ENCODE data around the gene MPO.

Gene MPO

GRCh38 chr17:58318065-58318481, 37.3 kb upstream of the MPO start:
- no peaks in the 10 kb centered on the region for H3K4me1 ChIP-seq (ENCODE audit: control insufficient read depth, insufficient read depth, low read length, poor library complexity, severe bottlenecking)
- H3K4me3 ChIP-seq (ENCODE audit: extremely low read depth, insufficient read depth, low read length, poor library complexity, severe bottlenecking), result no peak overlapping the region
- H3K9me3 ChIP-seq (ENCODE audit: control insufficient read depth, low read length), result no peaks in the 10 kb centered on the region
- H3K27ac ChIP-seq (ENCODE audit: low read depth, low read length, severe bottlenecking), result no peak overlapping the region
- WGBS, 2 experiments (ENCODE audit: insufficient coverage in 2 of 2), result 83 to 84% methylated on average over 7 to 9 of the region's 9 CpGs
- no peaks in the 10 kb centered on the region for H3K36me3 ChIP-seq (ENCODE audit: control insufficient read depth, insufficient read depth, low read length)

- 45 to 100% methylated on average over 1 to 2 of the region's 5 CpGs for WGBS, 2 experiments (ENCODE audit: insufficient coverage in 2 of 2)
- no peak overlapping the region for H3K27ac ChIP-seq (ENCODE audit: low read depth, low read length, severe bottlenecking)
- H3K4me1 ChIP-seq (ENCODE audit: control insufficient read depth, insufficient read depth, low read length, poor library complexity, severe bottlenecking), result no peaks in the 10 kb centered on the region
- H3K36me3 ChIP-seq (ENCODE audit: control insufficient read depth, insufficient read depth, low read length), result no peaks in the 10 kb centered on the region
- no peak overlapping the region for H3K4me3 ChIP-seq (ENCODE audit: extremely low read depth, insufficient read depth, low read length, poor library complexity, severe bottlenecking)
- no peaks in the 10 kb centered on the region for H3K9me3 ChIP-seq (ENCODE audit: control insufficient read depth, low read length)
Measured at GRCh38 chr17:58317421-58318064, 36.8 kb upstream of the MPO start.

- WGBS, 2 experiments (ENCODE audit: insufficient coverage in 2 of 2), result 92 to 94% methylated on average over 4 to 6 of the region's 8 CpGs
Measured at GRCh38 chr17:58316260-58316960, 35.7 kb upstream of the MPO start.

GRCh38 chr17:58315750-58316149, 35.0 kb upstream of the MPO start:
- Histone ChIP-seq H3K27ac (ENCODE audit: low read depth, low read length, severe bottlenecking) (no peak overlapping the region), H3K9me3 (ENCODE audit: control insufficient read depth, low read length) (no peaks in the 10 kb centered on the region), H3K4me1 (ENCODE audit: control insufficient read depth, insufficient read depth, low read length, poor library complexity, severe bottlenecking) (no peaks in the 10 kb centered on the region), H3K36me3 (ENCODE audit: control insufficient read depth, insufficient read depth, low read length) (no peaks in the 10 kb centered on the region), H3K4me3 (ENCODE audit: extremely low read depth, insufficient read depth, low read length, poor library complexity, severe bottlenecking) (no peak overlapping the region)
- WGBS, 2 experiments (ENCODE audit: insufficient coverage in 2 of 2), result 80% methylated on average over 3 of the region's 4 CpGs; no CpG with 5 or more reads in 1 of the 2 experiments

More at GRCh38 chr17:58316260-58316960, 35.7 kb upstream of the MPO start:
- Histone ChIP-seq H3K36me3 (ENCODE audit: control insufficient read depth, insufficient read depth, low read length) (no peaks in the 10 kb centered on the region), H3K4me1 (ENCODE audit: control insufficient read depth, insufficient read depth, low read length, poor library complexity, severe bottlenecking) (no peaks in the 10 kb centered on the region), H3K9me3 (ENCODE audit: control insufficient read depth, low read length) (no peaks in the 10 kb centered on the region), H3K4me3 (ENCODE audit: extremely low read depth, insufficient read depth, low read length, poor library complexity, severe bottlenecking) (no peak overlapping the region), H3K27ac (ENCODE audit: low read depth, low read length, severe bottlenecking) (no peak overlapping the region)

GRCh38 chr17:58315281-58315711, 34.6 kb upstream of the MPO start:
- H3K9me3 ChIP-seq (ENCODE audit: control insufficient read depth, low read length), result no peaks in the 10 kb centered on the region
- H3K4me3 ChIP-seq (ENCODE audit: extremely low read depth, insufficient read depth, low read length, poor library complexity, severe bottlenecking), result no peak overlapping the region
- WGBS, 2 experiments (ENCODE audit: insufficient coverage in 2 of 2), result 88 to 90% methylated on average over 4 to 6 of the region's 6 CpGs
- H3K4me1 ChIP-seq (ENCODE audit: control insufficient read depth, insufficient read depth, low read length, poor library complexity, severe bottlenecking), result no peaks in the 10 kb centered on the region
- no peak overlapping the region for H3K27ac ChIP-seq (ENCODE audit: low read depth, low read length, severe bottlenecking)
- no peaks in the 10 kb centered on the region for H3K36me3 ChIP-seq (ENCODE audit: control insufficient read depth, insufficient read depth, low read length)

- Histone ChIP-seq H3K4me3 (ENCODE audit: extremely low read depth, insufficient read depth, low read length, poor library complexity, severe bottlenecking) (no peak overlapping the region), H3K27ac (ENCODE audit: low read depth, low read length, severe bottlenecking) (no peak overlapping the region), H3K4me1 (ENCODE audit: control insufficient read depth, insufficient read depth, low read length, poor library complexity, severe bottlenecking) (no peaks in the 10 kb centered on the region), H3K9me3 (ENCODE audit: control insufficient read depth, low read length) (no peaks in the 10 kb centered on the region), H3K36me3 (ENCODE audit: control insufficient read depth, insufficient read depth, low read length) (no peaks in the 10 kb centered on the region)
- 92 to 98% methylated on average over 3 to 4 of the region's 6 CpGs for WGBS, 2 experiments (ENCODE audit: insufficient coverage in 2 of 2)
Measured at GRCh38 chr17:58314706-58315015, 33.9 kb upstream of the MPO start.

GRCh38 chr17:58313815-58314705, 33.3 kb upstream of the MPO start:
- Histone ChIP-seq H3K36me3 (ENCODE audit: control insufficient read depth, insufficient read depth, low read length) (no peaks in the 10 kb centered on the region), H3K4me1 (ENCODE audit: control insufficient read depth, insufficient read depth, low read length, poor library complexity, severe bottlenecking) (no peaks in the 10 kb centered on the region), H3K9me3 (ENCODE audit: control insufficient read depth, low read length) (no peaks in the 10 kb centered on the region), H3K4me3 (ENCODE audit: extremely low read depth, insufficient read depth, low read length, poor library complexity, severe bottlenecking) (no peak overlapping the region), H3K27ac (ENCODE audit: low read depth, low read length, severe bottlenecking) (no peak overlapping the region)
- WGBS, 2 experiments (ENCODE audit: insufficient coverage in 2 of 2), result 92 to 95% methylated on average over 6 of the region's 7 CpGs

- Histone ChIP-seq H3K4me3 (ENCODE audit: extremely low read depth, insufficient read depth, low read length, poor library complexity, severe bottlenecking) (no peak overlapping the region), H3K36me3 (ENCODE audit: control insufficient read depth, insufficient read depth, low read length) (no peaks in the 10 kb centered on the region), H3K4me1 (ENCODE audit: control insufficient read depth, insufficient read depth, low read length, poor library complexity, severe bottlenecking) (no peaks in the 10 kb centered on the region), H3K27ac (ENCODE audit: low read depth, low read length, severe bottlenecking) (no peak overlapping the region), H3K9me3 (ENCODE audit: control insufficient read depth, low read length) (no peaks in the 10 kb centered on the region)
- 78% methylated on average over 1 of the region's 1 CpG; no CpG with 5 or more reads in 1 of the 2 experiments for WGBS, 2 experiments (ENCODE audit: insufficient coverage in 2 of 2)
Measured at GRCh38 chr17:58312829-58313228, 32.1 kb upstream of the MPO start.

- WGBS, 2 experiments (ENCODE audit: insufficient coverage in 2 of 2), result 92 to 97% methylated on average over 12 to 20 of the region's 23 CpGs
- H3K4me1 ChIP-seq (ENCODE audit: control insufficient read depth, insufficient read depth, low read length, poor library complexity, severe bottlenecking), result no peaks in the 10 kb centered on the region
- H3K4me3 ChIP-seq (ENCODE audit: extremely low read depth, insufficient read depth, low read length, poor library complexity, severe bottlenecking), result no peak overlapping the region
- H3K9me3 ChIP-seq (ENCODE audit: control insufficient read depth, low read length), result no peaks in the 10 kb centered on the region
- H3K36me3 ChIP-seq (ENCODE audit: control insufficient read depth, insufficient read depth, low read length), result no peaks in the 10 kb centered on the region
- no peak overlapping the region for H3K27ac ChIP-seq (ENCODE audit: low read depth, low read length, severe bottlenecking)
Measured at GRCh38 chr17:58312021-58312630, 31.4 kb upstream of the MPO start.

GRCh38 chr17:58311429-58311894, 30.7 kb upstream of the MPO start:
- Histone ChIP-seq H3K27ac (ENCODE audit: low read depth, low read length, severe bottlenecking) (no peak overlapping the region), H3K4me1 (ENCODE audit: control insufficient read depth, insufficient read depth, low read length, poor library complexity, severe bottlenecking) (no peaks in the 10 kb centered on the region), H3K9me3 (ENCODE audit: control insufficient read depth, low read length) (no peaks in the 10 kb centered on the region), H3K4me3 (ENCODE audit: extremely low read depth, insufficient read depth, low read length, poor library complexity, severe bottlenecking) (no peak overlapping the region), H3K36me3 (ENCODE audit: control insufficient read depth, insufficient read depth, low read length) (no peaks in the 10 kb centered on the region)
- 90 to 100% methylated on average over 8 to 9 of the region's 9 CpGs for WGBS, 2 experiments (ENCODE audit: insufficient coverage in 2 of 2)
